Activated CD4-positive, alpha-beta T cell treated with anti-CD3 and anti-CD28 coated beads, Interleukin-2, amount 10 ng/mL, durations not matched to agents 7 days and 5 days (primary cell): ENCODE results near the gene PITRM1. TPM values are rescaled to one million over a fixed set of nuclear protein-coding genes. Genes with fewer than 3 reads are reported as not detected.
A peak's percentile ranks its signal among the peaks of the same experiment; 100 is the strongest.
"Not testable (repeated sequence)": the region's sequence is repeated elsewhere in the genome, so short reads cannot be mapped to it uniquely, and the experiment has no call there.

Source experiments
- CTCF ChIA-PET: fragments of 350-600 bp; sonication (Branson Sonifier 250); formaldehyde crosslinking; loops from one replicate; lab custom pipeline; 2021; ENCODE audit warnings: antibody characterized with exemption; lab: Charles Lee
- POLR2A ChIA-PET: fragments of 350-600 bp; sonication (Branson Sonifier 250); formaldehyde crosslinking; loops from one replicate; lab custom pipeline; 2021; ENCODE audit warnings: antibody characterized with exemption; lab: Charles Lee
- DNase-seq: peaks from one replicate; pipeline ENCODE4 v3.0.0-alpha.2; 2020
- H3K27ac Mint-ChIP-seq: one replicate; pipeline ENCODE4 v1.8.0; 2021; ENCODE audit warnings: mild to moderate bottlenecking, moderate library complexity, mixed read lengths
- H3K27me3 Mint-ChIP-seq: one replicate; pipeline ENCODE4 v1.8.0; 2021; ENCODE audit warnings: mixed read lengths
- H3K36me3 Mint-ChIP-seq: one replicate; pipeline ENCODE4 v1.8.0; 2021; ENCODE audit warnings: low read depth, mixed read lengths
- H3K4me1 Mint-ChIP-seq: one replicate; pipeline ENCODE4 v1.8.0; 2021; ENCODE audit warnings: mixed read lengths
- H3K4me3 Mint-ChIP-seq: one replicate; pipeline ENCODE4 v1.8.0; 2021; ENCODE audit warnings: mild to moderate bottlenecking, moderate library complexity, mixed read lengths
- H3K9me3 Mint-ChIP-seq: one replicate; pipeline ENCODE4 v1.8.0; 2021; ENCODE audit warnings: mixed read lengths
- total RNA-seq, 2 experiments: library from RNA; stranded (reverse); gene quantifications; one replicate each; pipeline ENCODE4 v1.2.3, GENCODE V29; 2021

PITRM1 gene
- total RNA-seq, 2 experiments from 2014 or later: 57.4 to 58.0 TPM

DNA sequence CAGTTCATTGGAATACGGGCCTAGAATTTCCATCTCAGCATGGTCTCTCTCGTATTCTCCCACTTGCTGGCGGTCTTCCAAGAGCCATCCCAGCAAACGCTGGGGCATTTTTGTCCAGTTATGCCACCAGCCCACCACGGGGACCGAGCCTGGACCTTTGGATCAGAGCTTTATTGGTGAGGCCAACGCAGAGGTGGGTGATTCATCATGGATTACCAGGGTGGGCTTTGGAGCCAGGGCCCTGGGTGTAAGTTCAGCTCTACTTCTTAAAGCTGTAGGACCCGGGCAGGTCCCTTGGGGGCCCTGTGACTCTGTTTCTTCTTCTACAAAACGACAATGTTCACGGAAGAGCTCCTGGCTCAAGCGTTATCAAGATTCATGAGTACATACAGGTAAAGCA, 22.7 kb upstream of the PITRM1 start:
- POLR2A ChIA-PET: no interaction called here
- H3K36me3 Mint-ChIP-seq: no peaks in the 10 kb centered on the region
- CTCF ChIA-PET: interaction anchor here (1.2 kb wide), 1 partner anchor 10 kb away, joined by 4 read pairs; no protein-coding TSS in a partner anchor
- H3K4me3 Mint-ChIP-seq: no peak overlapping the region
- no peak for DNase-seq
- H3K27ac Mint-ChIP-seq: no peak overlapping the region
- H3K27me3 Mint-ChIP-seq: peaks cover 71% of the 10 kb centered on the region
- peaks cover 14% of the 10 kb centered on the region for H3K4me1 Mint-ChIP-seq
- no peaks in the 10 kb centered on the region for H3K9me3 Mint-ChIP-seq

- Mint-ChIP-seq H3K9me3 (no peaks in the 10 kb centered on the region), H3K36me3 (no peaks in the 10 kb centered on the region), H3K27ac (no peak overlapping the region), H3K27me3 (peaks cover 71% of the 10 kb centered on the region), H3K4me1 (peaks cover 14% of the 10 kb centered on the region), H3K4me3 (no peak overlapping the region)
- DNase-seq: no peak
- POLR2A ChIA-PET: no interaction called here
- CTCF ChIA-PET: interaction anchor here (1.2 kb wide), 1 partner anchor 9 kb away, joined by 4 read pairs; no protein-coding TSS in a partner anchor
These were observed 22.3 kb upstream of the PITRM1 start for GRCh38 chr10:3194871-3195270.

DNA sequence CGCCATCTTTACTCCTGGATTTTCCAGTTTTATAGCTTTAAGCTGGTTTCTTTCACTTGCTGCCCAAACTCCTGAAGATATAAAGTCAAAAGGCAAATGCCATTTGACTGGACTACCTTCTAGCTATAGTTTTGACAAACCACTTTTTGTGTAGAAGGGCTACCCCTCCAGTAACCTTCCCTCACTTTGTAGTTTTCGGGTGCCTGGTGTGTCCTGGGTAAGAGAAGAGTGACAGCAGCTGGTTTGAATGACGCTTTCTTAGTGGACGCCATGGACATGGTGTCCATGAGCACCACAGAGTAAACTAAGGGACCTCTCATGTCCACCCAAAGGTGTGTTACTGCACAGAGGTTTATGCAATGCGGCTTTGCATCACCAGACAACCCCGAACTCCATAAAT, 21.2 kb upstream of the PITRM1 start:
- Mint-ChIP-seq H3K27me3 (peaks cover 66% of the 10 kb centered on the region), H3K36me3 (no peaks in the 10 kb centered on the region), H3K27ac (no peak overlapping the region), H3K9me3 (no peaks in the 10 kb centered on the region), H3K4me3 (no peak overlapping the region), H3K4me1 (peaks cover 14% of the 10 kb centered on the region)
- no peak for DNase-seq
- ChIA-PET POLR2A (no interaction called here), CTCF (interaction anchor here (0.7 to 1.3 kb wide), 3 partner anchors 12 to 20 kb away, joined by 3 to 4 read pairs (median 4); no protein-coding TSS in a partner anchor)

- POLR2A ChIA-PET: no interaction called here
- Mint-ChIP-seq H3K27me3 (peaks cover 62% of the 10 kb centered on the region), H3K4me1 (peaks cover 7% of the 10 kb centered on the region), H3K36me3 (no peaks in the 10 kb centered on the region), H3K9me3 (no peaks in the 10 kb centered on the region), H3K27ac (no peak overlapping the region), H3K4me3 (no peak overlapping the region)
- CTCF ChIA-PET: interaction anchor here (0.7 to 1.5 kb wide), 5 partner anchors 10 to 20 kb away, joined by 3 to 4 read pairs (median 4); no protein-coding TSS in a partner anchor
- DNase-seq: peak; percentile 53
These were observed 20.5 kb upstream of the PITRM1 start for GRCh38 chr10:3192856-3193635.

DNA sequence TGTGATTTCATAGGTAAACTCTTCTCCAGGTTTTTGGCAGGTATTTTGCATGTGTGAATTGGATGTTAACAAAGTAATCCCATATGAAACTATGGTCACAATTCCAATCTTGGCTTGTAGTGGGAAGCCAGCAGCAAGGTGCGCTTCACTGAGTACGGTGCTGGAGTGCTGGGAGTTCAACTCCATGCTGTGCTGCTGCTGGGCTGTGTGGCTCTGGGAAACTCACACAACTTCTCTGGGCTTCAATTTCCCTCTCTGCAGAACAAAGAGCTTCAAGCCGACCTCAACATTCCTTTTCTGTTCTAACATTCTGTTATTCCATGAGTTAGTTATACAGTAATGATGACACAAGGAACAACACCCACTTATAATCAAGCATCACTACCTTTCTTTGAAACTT, 18.2 kb upstream of the PITRM1 start:
- Mint-ChIP-seq H3K9me3 (no peaks in the 10 kb centered on the region), H3K36me3 (peaks cover 2% of the 10 kb centered on the region), H3K27ac (no peak overlapping the region), H3K27me3 (peaks cover 55% of the 10 kb centered on the region), H3K4me3 (no peak overlapping the region), H3K4me1 (peaks cover 10% of the 10 kb centered on the region)
- ChIA-PET POLR2A (no interaction called here), CTCF (no interaction called here)
- no peak for DNase-seq

- DNase-seq, H3K36me3 Mint-ChIP-seq, H3K9me3 Mint-ChIP-seq, H3K4me3 Mint-ChIP-seq, POLR2A ChIA-PET: not testable (repeated sequence)
- Mint-ChIP-seq H3K27ac (peak overlapping the region; percentile 76), H3K27me3 (peaks cover 48% of the 10 kb centered on the region), H3K4me1 (peaks cover 12% of the 10 kb centered on the region)
- CTCF ChIA-PET: interaction anchor here (0.8 kb wide), 1 partner anchor 10 kb away, joined by 3 read pairs; no protein-coding TSS in a partner anchor
These were observed 14.6 kb upstream of the PITRM1 start for GRCh38 chr10:3187229-3187628.

GRCh38 chr10:3186368-3186767, 13.8 kb upstream of the PITRM1 start:
- POLR2A ChIA-PET: no interaction called here

DNA sequence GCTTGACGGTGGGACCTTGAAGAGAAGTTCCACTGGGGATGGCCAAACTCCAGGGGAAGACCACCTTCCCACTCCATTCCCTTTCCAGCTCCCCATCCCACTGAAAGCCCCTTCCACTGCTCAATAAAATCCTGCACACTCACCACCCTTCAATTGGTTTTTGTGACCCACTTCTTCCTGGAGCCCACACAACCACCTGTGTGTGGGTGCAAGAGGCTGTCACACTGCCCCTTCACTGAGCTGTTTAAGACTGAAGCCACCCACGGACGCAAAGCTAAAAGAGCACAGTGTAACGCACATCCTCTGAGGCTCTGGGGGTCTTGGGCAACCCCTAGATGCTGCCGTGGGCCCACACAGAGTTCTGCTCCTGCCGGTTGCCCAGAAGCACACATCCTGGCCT, 12.8 kb upstream of the PITRM1 start:
- H3K4me3 Mint-ChIP-seq: no peak overlapping the region
- peaks cover 2% of the 10 kb centered on the region for H3K36me3 Mint-ChIP-seq
- CTCF ChIA-PET: interaction anchor here (0.5 to 0.8 kb wide), 2 partner anchors 10 to 78 kb away, joined by 3 to 4 read pairs; no protein-coding TSS in a partner anchor
- no peak for DNase-seq
- H3K27ac Mint-ChIP-seq: no peak overlapping the region
- POLR2A ChIA-PET: no interaction called here
- no peaks in the 10 kb centered on the region for H3K9me3 Mint-ChIP-seq
- H3K27me3 Mint-ChIP-seq: peaks cover 53% of the 10 kb centered on the region
- peaks cover 12% of the 10 kb centered on the region for H3K4me1 Mint-ChIP-seq

More at GRCh38 chr10:3186368-3186767, 13.8 kb upstream of the PITRM1 start:
- peaks cover 52% of the 10 kb centered on the region for H3K27me3 Mint-ChIP-seq
- no peak overlapping the region for H3K4me3 Mint-ChIP-seq
- H3K27ac Mint-ChIP-seq: peak overlapping the region; percentile 19
- DNase-seq: peak; percentile 73
- peaks cover 12% of the 10 kb centered on the region for H3K4me1 Mint-ChIP-seq
- CTCF ChIA-PET: interaction anchor here (0.7 kb wide), 1 partner anchor 262 kb away, joined by 6 read pairs; no protein-coding TSS in a partner anchor
- H3K36me3 Mint-ChIP-seq: peaks cover 2% of the 10 kb centered on the region
- H3K9me3 Mint-ChIP-seq: no peaks in the 10 kb centered on the region

- no peak for DNase-seq
- no peaks in the 10 kb centered on the region for H3K36me3 Mint-ChIP-seq
- no peak overlapping the region for H3K4me3 Mint-ChIP-seq
- no peaks in the 10 kb centered on the region for H3K9me3 Mint-ChIP-seq
- no peak overlapping the region for H3K27ac Mint-ChIP-seq
- CTCF ChIA-PET: interaction anchor here (1.4 kb wide), 1 partner anchor 8 kb away, joined by 4 read pairs; the partner anchor contains the start of gene PITRM1
- H3K27me3 Mint-ChIP-seq: peaks cover 69% of the 10 kb centered on the region
- H3K4me1 Mint-ChIP-seq: peaks cover 3% of the 10 kb centered on the region
- POLR2A ChIA-PET: no interaction called here
These were observed 7.9 kb upstream of the PITRM1 start for GRCh38 chr10:3180355-3181025.

DNA sequence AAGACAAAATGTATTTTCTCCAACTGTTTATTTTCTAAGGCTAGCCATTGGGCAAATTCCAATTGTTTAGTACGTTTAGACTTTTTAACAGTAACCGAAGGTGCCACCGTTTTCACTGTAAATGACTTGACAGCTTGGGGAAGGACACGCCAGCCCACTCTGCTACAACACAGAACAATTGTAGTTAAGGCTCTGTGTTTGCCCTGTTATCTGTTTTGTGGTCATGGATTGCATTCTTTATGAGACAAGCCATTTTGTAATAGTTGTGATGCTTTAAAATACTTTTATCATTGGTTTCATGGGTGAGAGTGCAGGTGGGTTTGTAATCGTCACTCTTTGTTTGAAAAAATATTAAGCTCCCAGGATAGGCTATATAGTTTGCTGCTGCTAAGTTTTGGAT, 6.6 kb upstream of the PITRM1 start:
- Mint-ChIP-seq H3K4me1 (no peaks in the 10 kb centered on the region), H3K27me3 (peaks cover 71% of the 10 kb centered on the region), H3K36me3 (no peaks in the 10 kb centered on the region), H3K4me3 (no peak overlapping the region), H3K27ac (no peak overlapping the region), H3K9me3 (no peaks in the 10 kb centered on the region)
- CTCF ChIA-PET: no interaction called here
- DNase-seq: no peak
- POLR2A ChIA-PET: no interaction called here

DNA sequence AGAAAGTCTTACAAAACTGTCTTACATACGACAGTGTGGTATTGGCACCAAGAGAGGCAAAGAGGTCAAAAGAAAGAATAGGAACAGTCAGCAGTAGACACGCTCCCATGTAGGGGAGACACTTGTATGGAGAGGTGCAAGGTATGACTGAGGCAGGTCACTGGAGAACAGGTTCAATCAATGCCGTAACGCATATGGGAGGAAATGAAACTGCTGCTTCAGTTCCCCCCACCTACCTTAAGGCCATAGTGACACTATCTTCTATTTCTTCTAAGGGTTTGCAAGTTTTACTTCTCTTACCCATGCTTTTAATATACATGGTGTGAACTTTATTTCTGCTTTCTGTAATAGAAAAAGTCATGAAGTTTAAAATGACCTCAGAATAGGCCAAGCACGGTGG, 5.5 kb upstream of the PITRM1 start:
- ChIA-PET POLR2A (no interaction called here), CTCF (no interaction called here)
- Mint-ChIP-seq H3K27ac (no peak overlapping the region), H3K27me3 (peaks cover 65% of the 10 kb centered on the region), H3K4me1 (peaks cover 4% of the 10 kb centered on the region), H3K4me3 (no peak overlapping the region), H3K36me3 (no peaks in the 10 kb centered on the region), H3K9me3 (no peaks in the 10 kb centered on the region)
- DNase-seq: no peak

DNA sequence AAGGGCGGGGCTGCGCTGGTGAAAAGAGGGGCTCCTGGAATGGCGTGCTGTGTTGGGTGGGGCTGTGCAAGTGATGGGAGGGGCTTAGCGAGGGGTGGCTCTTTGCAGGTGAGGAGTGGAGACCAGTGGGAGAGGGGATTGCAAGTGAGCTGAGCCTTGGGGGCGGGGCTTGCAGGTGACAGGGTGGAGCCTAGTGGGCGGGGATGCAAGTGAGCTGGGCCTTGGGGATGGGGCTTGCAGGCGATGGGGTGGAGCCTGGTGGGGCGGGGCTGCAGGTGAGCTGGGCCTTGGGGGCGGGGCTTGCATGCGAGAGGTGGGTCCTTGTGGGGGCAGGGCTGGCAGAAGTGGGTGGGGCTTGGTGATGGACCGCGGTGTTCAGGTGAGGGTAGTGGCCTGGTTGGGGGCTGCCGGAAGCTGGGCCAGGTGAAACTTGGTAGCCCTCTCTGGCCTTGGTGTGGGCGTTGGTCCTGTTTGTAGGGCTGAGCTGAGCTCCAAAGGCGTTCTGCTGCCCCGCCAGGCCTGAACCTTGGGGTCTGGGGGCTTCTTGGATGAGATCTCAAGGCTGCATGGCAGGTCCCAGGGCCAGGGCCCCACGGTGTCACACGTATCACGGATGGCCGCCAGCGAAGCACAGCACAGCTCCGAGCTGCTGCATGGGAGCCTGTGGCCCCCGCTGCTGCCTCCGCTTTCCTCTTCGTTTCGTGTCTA, 743 bp upstream of the PITRM1 start:
- H3K36me3 Mint-ChIP-seq: peaks cover 17% of the 10 kb centered on the region
- CTCF ChIA-PET: interaction anchor here (1.1 to 1.2 kb wide), 2 partner anchors 8 to 20 kb away, joined by 4 read pairs; no protein-coding TSS in a partner anchor
- peak overlapping the region; percentile 88 for H3K27ac Mint-ChIP-seq
- POLR2A ChIA-PET: interaction anchor here (0.5 to 1.0 kb wide), 2 partner anchors 25 to 61 kb away, joined by 3 to 4 read pairs; no protein-coding TSS in a partner anchor
- H3K4me1 Mint-ChIP-seq: peaks cover 17% of the 10 kb centered on the region
- DNase-seq: no peak
- H3K27me3 Mint-ChIP-seq: peaks cover 34% of the 10 kb centered on the region
- peak overlapping the region; percentile 72 for H3K4me3 Mint-ChIP-seq
- peaks cover 2% of the 10 kb centered on the region for H3K9me3 Mint-ChIP-seq
